Activated CD8-positive, alpha-beta memory T cell treated with anti-CD3 and anti-CD28 coated beads for 4 hours (primary cell): ENCODE data around the gene KANTR.

Experiments used
- DNase-seq, 2 donors: peaks; one replicate each; pipeline ENCODE4 v3.0.0-alpha.2; 2020; ENCODE audit warnings: low read depth in 2 of 2

Gene KANTR

DNA sequence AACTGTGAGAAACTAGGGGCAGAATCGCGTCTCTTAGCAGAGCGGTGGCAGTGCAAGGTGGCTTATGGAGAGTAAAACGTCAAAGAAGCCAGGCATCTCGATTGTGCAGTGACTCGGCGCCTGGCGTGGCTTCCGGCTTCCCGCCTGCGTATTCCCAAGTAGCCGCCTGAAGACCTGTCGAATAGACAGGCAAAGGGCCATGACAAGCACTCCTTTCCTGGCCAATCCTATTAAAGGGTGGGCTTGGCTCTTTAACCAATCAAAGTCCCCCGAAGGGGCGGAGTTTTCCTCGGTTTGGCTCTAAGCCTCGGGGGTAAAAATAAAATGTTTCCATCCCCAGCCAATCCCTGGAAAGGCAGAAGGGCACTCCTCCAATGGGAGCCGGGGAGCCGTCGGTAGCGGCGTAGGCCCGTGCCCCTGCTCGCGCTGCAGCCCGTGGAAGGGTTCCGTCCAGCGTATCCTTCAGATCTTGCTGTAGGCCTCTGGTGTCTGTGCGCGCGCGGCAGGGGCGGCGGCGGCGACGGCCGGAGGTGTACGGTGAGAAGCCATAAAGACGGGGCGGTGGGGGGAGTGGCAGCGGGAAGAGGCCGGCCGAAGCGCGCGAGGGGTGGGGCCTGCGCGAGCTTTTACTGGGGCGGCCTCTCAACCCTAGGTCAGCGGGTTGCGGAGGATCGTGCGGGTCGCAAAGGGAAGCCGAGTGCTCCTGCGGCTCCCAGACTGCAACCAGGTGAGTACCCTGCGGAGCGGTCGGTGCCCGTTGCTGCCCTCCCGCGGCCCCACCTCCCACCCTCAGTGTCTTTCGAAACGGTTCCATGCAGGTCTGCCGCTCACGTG is at the start of gene KANTR:
Gene KANTR (plus strand): TSS at position 395 of the 834 bp plus-strand sequence. CDS start 30,131 bp downstream, outside the sequence.
- DNase-seq = peak; percentile 43 to 65

- DNase-seq = no peak
Observed at GRCh38 chrX:53044995-53045394, 48.9 kb upstream of the KANTR start.

- no peak for DNase-seq
Observed at GRCh38 chrX:53047228-53047627, 46.7 kb upstream of the KANTR start.

DNA sequence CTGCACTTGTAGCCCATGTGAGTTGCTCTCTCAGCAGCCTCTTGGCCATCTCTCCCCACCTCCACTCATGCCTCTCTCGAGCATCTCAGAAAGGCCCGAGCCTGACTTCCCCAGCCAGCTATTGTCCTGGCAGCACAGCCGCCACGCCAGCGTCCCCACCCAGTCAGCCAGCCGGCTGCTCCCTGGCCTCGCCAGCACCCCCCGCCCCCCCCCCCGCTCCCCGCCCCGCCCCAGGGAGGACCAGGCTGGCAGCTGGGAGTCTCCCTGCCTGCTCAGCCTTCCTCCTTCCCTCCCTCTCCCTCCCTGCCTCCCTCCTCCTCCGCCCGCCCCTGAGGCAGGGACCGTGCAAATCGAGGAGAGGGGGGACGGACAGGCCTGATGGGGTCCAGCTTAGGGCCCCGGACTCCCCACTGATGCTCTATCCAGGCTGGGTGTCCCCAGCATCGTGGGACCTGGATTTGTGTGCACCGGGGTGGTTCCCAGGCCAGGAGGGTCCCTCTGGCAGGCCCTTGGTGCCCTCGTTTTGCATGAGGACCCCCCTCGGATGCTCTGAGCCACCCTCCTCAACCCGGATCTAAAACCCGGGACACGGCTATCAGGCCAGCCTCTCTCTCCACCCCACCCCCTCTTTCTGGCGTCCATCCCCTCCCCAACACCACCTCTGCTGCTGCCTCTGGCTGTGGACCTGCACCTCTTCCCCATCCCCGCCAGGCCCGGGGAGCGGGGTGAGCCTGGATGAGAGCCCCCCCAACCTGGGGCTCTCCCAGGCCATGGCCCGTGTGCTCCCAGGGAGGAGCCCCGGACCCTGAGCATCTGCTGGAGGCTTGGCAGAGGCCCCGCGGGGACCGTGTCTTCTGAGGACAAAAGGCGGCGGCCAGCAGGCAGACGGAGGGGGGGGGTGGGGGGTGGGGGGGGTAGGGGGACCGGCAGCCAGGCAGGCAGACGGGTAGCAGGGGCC is 45.5 kb upstream of the KANTR start, which contains the start of gene GPR173:
Gene GPR173 (plus strand): TSS at position 621 of the 958 bp plus-strand sequence. CDS start 27,833 bp downstream, outside the sequence.
- no peak for DNase-seq

DNA sequence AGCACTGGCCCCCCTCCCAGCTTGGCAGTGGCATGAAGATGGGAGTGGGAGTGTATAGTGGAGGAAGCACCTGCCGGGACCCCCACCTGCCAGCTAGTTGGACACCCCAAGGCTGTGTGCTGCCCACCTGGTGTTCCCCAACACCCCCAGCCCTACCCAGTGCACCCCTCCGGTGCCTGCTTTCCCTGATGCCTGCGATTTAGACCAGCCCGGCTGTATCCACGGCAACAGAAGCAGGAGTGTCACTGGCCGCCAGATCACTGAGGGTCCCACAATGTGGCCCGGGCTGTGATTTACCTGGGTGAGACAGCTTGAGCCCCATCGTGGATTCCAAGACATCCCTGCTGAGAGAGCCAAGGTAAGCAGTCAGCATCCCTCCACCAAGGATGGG is 44.8 kb upstream of the KANTR start:
- no peak for DNase-seq

DNA sequence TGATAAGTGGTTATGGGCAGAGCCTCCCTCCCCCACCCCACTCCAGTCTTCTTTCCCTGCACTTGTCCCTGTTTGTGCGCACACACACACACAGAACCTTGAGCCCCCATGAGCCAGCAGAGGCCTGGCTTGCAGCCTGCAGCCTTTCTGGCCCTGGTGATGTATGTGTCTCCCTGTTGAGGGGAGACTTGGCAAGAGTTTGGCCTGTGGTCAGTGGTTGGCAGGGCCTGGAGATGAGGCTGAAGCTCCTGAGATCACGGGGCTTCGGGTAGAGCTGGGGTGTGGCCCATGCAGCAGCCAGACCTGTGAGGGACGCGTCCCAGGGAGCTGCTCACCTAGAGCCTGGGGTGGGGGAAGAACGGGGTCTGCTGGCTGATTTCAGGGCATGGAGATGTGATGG is 43.1 kb upstream of the KANTR start:
- no peak for DNase-seq

DNA sequence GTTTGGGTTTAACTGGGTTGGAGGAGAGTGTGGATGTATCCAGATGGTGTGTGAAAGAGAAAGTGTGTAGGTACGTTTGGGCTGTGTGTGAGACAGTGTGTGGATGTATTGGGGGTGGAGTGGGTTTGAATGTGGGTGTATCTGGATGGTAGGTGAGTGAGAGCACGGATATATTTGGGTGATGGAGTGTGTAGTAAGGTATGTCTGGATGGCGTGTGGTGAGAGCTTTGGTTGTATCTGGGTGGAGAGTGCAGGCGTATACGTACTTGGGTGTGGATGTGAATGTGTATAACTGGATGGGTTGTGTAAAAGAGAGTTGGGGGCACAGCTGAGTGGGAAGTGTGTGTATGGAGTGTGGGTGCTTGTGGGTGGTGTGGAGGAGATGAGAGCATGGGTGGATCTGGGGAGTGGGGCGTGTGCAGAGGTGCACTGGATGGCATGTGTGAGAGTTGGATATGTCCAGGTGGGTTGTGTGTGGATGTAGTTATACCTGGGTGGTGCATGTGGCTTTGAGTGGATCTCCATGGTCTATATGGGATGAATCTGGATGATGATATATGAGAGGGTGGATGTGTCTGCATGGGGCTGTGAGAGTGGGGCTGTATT is 38.6 kb upstream of the KANTR start:
- no peak for DNase-seq

DNA sequence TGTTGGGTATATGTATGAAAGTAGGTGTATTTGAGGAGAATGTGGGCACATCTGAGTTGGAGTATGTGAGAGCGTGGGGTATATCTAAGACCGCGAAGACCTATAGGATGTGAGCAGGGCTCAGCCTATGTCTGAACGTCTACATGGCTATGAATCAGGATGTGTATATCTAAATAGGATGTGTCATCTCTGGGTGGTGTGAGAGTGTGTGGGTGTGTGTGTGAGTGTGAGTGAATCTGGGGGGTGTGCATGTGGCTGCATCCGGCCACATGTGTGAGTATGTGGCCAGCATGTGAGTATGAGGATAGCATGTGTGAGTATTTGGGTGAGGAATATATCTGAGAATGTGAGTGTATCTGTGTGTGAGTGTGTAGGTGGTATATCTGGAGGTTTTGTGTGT is 37.6 kb upstream of the KANTR start:
- no peak for DNase-seq

- DNase-seq = no peak
Observed at GRCh38 chrX:53065104-53065503, 28.8 kb upstream of the KANTR start.

- DNase-seq = no peak
Observed at GRCh38 chrX:53071064-53071463, 22.9 kb upstream of the KANTR start.

DNA sequence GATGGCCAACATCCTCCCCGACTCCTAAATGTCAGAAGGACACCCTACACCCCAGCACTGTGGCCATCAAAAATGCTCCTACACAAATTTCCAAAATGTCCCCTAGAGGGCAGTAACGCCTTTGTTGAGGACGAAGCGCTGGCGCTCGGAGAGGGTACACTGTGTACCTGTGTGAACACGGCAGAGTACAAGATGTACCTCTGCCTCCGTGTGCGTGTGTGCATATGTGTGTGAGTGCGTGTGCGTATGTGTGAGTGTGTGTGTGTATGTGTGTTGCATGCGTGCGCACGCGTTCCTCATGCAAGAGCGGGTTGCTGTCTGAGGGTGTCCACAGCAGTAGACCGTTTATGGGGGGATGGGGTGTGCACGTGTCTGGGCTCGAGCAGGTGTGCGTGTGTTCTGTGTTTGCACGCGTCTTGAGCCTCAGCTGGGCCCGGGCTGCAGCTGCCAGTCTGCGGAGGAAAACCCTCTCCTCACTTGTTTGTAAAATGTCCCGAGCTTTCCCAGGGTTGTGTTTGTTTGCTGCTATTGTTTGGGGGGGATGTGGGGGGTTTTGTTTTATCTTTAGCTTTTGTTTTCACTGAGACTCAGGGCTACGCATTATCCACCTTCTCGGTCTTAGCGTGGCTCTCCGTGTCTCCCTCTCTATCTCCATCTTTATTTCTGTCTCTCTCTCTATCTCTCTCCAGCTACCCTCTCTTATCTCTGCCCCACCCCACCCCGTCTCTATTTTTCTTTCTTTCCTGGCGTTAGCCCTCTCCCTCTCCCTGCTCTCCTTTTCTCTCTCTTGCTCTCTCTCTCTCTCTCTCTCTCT is 22.1 kb upstream of the KANTR start:
- peak in 1 of 2 donors; percentile 40 for DNase-seq

- DNase-seq = no peak
Observed at GRCh38 chrX:53072418-53073114, 21.4 kb upstream of the KANTR start.

- no peak for DNase-seq
Observed at GRCh38 chrX:53073115-53073586, 20.8 kb upstream of the KANTR start.

- no peak for DNase-seq
Observed at GRCh38 chrX:53075011-53075410, 18.9 kb upstream of the KANTR start.

DNA sequence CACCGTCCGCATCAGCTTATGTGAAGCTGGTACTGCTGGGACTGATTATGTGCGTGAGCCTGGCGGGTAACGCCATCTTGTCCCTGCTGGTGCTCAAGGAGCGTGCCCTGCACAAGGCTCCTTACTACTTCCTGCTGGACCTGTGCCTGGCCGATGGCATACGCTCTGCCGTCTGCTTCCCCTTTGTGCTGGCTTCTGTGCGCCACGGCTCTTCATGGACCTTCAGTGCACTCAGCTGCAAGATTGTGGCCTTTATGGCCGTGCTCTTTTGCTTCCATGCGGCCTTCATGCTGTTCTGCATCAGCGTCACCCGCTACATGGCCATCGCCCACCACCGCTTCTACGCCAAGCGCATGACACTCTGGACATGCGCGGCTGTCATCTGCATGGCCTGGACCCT is 17.3 kb upstream of the KANTR start:
- no peak for DNase-seq

DNA sequence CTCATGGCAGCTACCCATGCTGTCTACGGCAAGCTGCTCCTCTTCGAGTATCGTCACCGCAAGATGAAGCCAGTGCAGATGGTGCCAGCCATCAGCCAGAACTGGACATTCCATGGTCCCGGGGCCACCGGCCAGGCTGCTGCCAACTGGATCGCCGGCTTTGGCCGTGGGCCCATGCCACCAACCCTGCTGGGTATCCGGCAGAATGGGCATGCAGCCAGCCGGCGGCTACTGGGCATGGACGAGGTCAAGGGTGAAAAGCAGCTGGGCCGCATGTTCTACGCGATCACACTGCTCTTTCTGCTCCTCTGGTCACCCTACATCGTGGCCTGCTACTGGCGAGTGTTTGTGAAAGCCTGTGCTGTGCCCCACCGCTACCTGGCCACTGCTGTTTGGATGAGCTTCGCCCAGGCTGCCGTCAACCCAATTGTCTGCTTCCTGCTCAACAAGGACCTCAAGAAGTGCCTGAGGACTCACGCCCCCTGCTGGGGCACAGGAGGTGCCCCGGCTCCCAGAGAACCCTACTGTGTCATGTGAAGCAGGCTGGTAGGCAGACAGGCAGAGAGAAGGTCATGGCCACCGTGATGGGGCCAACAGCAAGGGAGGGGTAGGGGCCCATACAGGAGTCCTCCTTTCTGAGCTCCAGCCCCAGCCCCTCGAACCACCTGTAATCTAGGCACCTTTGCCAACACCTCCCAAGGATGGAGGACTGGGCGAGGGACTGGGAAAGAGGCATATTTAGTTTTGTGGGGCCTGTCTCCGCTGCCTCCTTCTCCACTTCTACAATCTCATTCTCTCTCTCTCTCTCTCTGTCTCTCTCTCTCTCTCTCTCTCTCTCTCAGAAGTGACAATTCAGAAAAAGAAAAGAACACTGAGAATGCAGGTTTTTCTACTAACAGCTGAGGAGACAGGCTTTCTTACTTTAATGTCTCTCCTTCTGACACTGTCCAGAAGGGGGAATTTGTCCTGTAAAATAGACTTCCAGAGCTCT is 16.4 kb upstream of the KANTR start:
- DNase-seq = no peak

DNA sequence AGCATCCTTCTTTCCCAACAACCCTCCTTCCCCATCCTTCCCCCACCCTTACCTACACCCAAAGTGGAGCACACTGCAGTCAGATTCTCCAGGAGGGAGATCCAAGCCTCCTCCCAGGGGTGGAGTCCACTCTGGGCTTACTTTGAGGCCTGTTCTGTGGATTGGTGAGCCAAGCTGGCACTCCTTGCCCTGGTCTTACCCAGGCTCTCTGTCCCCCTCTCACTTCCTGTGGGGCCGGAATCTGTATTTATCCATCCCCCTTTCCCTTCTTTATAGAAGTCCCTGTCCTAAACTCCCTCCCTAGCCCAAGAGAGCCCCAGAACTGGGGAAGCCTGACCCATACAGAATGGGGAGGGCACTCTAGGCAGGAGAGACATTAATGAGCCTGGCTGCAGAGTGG is 15.0 kb upstream of the KANTR start:
- DNase-seq = no peak

DNA sequence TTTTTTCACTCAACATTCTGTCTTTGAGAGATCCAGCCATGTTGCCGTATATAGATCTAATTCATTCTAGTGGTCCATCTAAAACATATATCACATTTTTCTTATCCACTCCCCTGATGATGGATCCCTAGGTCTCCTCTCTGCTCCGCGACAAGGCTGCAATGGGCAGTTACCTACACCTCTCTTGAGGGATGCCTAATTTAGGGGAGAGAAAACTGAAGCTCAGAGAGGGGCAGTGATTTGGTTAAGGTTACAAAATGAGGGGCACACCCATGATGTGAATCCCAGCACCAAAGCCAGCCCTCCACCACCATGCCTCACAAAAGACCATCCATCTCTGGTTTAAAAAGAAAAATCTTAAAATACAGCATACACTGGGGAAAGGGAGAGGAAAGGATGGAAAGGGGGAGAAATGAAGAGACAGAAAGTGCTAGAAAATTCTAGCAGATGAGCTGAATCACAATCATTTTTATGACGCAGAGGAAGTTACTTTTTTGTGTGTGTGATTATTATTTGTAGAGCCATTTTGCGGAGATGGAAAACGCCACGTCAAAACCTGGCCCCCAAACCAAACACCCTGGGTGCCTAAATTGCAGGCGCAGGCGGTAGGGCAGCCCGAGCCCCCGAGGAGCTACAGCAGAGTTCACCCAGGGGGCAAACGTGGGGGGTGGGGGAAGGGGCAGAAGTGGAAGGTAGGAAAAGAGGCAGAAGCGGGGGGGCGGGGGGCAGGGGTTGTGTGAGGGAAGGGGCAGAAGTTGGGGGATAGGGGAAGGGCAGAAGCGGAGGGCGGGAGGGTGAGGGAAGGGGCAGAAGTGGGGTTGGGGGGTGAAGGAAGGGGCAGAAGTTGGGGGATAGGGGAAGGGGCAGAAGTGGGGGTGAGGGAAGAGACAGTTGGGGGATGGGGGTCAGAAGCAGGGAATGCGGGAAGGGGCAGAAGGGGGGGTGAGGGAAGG is 13.0 kb upstream of the KANTR start:
- DNase-seq = no peak
